Neural crest cell (in vitro differentiated cells): ENCODE results near the gene LPP. TPM values are rescaled to one million over a fixed set of nuclear protein-coding genes. Genes with fewer than 3 reads are reported as not detected.

Experiments used
- DNase-seq: peaks from one replicate; pipeline ENCODE4 v3.0.0; 2021; ENCODE audit warnings: low read depth, mixed read lengths, low spot score
- H3K27ac Mint-ChIP-seq: one replicate; pipeline ENCODE4 v1.8.0; 2021; ENCODE audit warnings: mild to moderate bottlenecking, mixed read lengths; ENCODE audit not compliant: unreplicated experiment
- H3K27me3 Mint-ChIP-seq: 2 replicates; pipeline ENCODE4 v1.8.0; 2021; ENCODE audit warnings: low read depth, mild to moderate bottlenecking, mixed read lengths
- H3K36me3 Mint-ChIP-seq: 2 replicates; pipeline ENCODE4 v1.8.0; 2021; ENCODE audit warnings: low read depth, mild to moderate bottlenecking, mixed read lengths
- H3K4me1 Mint-ChIP-seq: 2 replicates; pipeline ENCODE4 v1.8.0; 2021; ENCODE audit warnings: mixed read lengths
- H3K4me3 Mint-ChIP-seq: one replicate; pipeline ENCODE4 v1.8.0; 2021; ENCODE audit warnings: mild to moderate bottlenecking, mixed read lengths
- H3K9me3 Mint-ChIP-seq: 2 replicates; pipeline ENCODE4 v1.8.0; 2021; ENCODE audit warnings: mixed read lengths
- CTCF ChIP-seq: fragments of 200-600 bp; sonication (generic); conservative IDR thresholded peaks from 2 replicates; pipeline ENCODE4 v1.5.0; 2021; ENCODE audit warnings: antibody characterized with exemption, mild to moderate bottlenecking
- total RNA-seq: library from RNA; stranded (reverse); gene quantifications from 2 replicates; pipeline ENCODE4 v1.2.1, GENCODE V29; 2021

Gene LPP
- total RNA-seq, 1 donor from 2014 or later, result 38.7 TPM

DNA sequence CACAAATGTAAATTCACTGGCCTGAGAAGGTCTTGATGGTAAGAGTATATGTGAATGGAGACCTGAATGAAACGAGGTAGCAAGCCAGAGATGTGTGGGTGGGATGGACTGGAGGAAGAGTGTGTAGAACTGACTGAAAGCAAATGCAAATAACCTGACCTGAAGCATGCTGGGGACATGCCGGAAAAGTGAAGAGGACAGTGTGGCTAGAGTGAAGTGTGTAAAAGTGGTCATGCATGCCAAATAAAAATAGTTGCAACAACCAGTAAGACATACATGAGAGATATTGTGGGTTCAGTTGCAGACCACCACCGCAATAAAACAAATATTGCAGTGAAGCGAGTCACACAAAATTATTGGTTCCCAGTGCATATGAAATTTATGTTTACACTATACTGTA is 82.3 kb downstream of the LPP start:
- Mint-ChIP-seq H3K36me3 (peaks cover 7% of the 10 kb centered on the region), H3K27ac (no peak overlapping the region), H3K9me3 (no peaks in the 10 kb centered on the region), H3K4me1 (peaks cover 8% of the 10 kb centered on the region), H3K27me3 (no peaks in the 10 kb centered on the region), H3K4me3 (no peak overlapping the region)
- TF ChIP-seq CTCF, result no peak
- no peak for DNase-seq

DNA sequence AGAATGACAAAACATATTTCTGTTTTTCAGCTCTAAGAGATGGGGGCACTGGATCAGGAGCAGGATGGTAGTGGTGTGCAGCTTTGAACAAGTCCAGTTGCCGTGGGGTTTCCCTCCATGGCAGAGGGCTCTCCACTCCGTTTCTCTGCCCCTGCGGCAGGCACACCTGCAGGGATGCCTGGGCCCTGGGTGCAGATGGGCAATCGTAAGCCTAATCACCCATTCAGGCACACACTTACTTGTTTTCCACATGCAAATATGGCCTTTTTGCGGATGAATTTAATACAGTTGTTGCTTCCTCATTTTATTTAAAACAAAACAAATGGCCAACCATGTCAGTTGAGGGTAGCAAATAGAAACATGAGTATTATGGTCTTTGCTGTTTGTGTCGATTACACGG is 85.1 kb downstream of the LPP start:
- TF ChIP-seq CTCF, result no peak
- no peaks in the 10 kb centered on the region for H3K27me3 Mint-ChIP-seq
- no peak for DNase-seq
- no peaks in the 10 kb centered on the region for H3K9me3 Mint-ChIP-seq
- H3K4me1 Mint-ChIP-seq, result peaks cover 21% of the 10 kb centered on the region
- H3K4me3 Mint-ChIP-seq, result no peak overlapping the region
- H3K27ac Mint-ChIP-seq, result no peak overlapping the region
- peaks cover 7% of the 10 kb centered on the region for H3K36me3 Mint-ChIP-seq

DNA sequence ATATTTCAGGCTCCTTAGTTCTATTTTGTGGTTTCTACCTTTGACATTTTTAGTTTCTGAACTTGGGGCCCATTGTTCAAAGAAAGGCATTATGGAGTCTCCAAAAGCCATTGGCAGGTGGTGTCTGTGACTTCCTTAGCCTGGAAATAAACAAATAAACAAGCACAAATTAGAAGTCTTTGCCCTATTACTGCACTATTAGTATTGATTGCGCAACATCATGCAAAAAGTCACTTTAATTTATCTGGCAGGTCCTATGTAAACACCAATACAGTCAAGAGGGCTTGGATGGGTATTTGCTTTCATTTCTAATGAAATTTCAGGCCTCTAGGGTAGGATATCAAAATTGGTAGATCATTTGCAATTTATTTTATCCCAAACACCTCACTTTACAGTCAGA is 85.6 kb downstream of the LPP start:
- no peak for DNase-seq
- Mint-ChIP-seq H3K27ac (no peak overlapping the region), H3K36me3 (peaks cover 3% of the 10 kb centered on the region), H3K9me3 (no peaks in the 10 kb centered on the region), H3K4me1 (peaks cover 22% of the 10 kb centered on the region), H3K27me3 (no peaks in the 10 kb centered on the region), H3K4me3 (no peak overlapping the region)
- no peak for TF ChIP-seq CTCF

GRCh38 chr3:188240189-188240981 is 86.4 kb downstream of the LPP start:
- TF ChIP-seq CTCF, result no peak
- H3K27me3 Mint-ChIP-seq, result no peaks in the 10 kb centered on the region
- H3K9me3 Mint-ChIP-seq, result no peaks in the 10 kb centered on the region
- H3K4me3 Mint-ChIP-seq, result no peak overlapping the region
- peaks cover 25% of the 10 kb centered on the region for H3K4me1 Mint-ChIP-seq
- H3K36me3 Mint-ChIP-seq, result no peaks in the 10 kb centered on the region
- H3K27ac Mint-ChIP-seq, result no peak overlapping the region
- DNase-seq, result no peak

GRCh38 chr3:188241072-188241471 is 87.1 kb downstream of the LPP start:
- no peak overlapping the region for H3K27ac Mint-ChIP-seq
- no peaks in the 10 kb centered on the region for H3K36me3 Mint-ChIP-seq
- no peak for DNase-seq
- peaks cover 25% of the 10 kb centered on the region for H3K4me1 Mint-ChIP-seq
- TF ChIP-seq CTCF, result no peak
- H3K9me3 Mint-ChIP-seq, result no peaks in the 10 kb centered on the region
- H3K27me3 Mint-ChIP-seq, result no peaks in the 10 kb centered on the region
- H3K4me3 Mint-ChIP-seq, result no peak overlapping the region
